CD8-positive, alpha-beta memory T cell (primary cell): ENCODE measurements around the gene WDR76. TPM values are rescaled to one million over a fixed set of nuclear protein-coding genes. Genes with fewer than 3 reads are reported as not detected.

Experiments used
- CTCF ChIA-PET: fragments of 350-600 bp; sonication (Branson Sonifier 250); formaldehyde crosslinking; loops from one replicate; lab custom pipeline; 2021; ENCODE audit warnings: antibody characterized with exemption; lab: Charles Lee
- POLR2A ChIA-PET: fragments of 350-600 bp; sonication (Branson Sonifier 250); formaldehyde crosslinking; loops from one replicate; lab custom pipeline; 2021; ENCODE audit warnings: antibody characterized with exemption; lab: Charles Lee
- DNase-seq, 5 donors: peaks; one replicate each; pipeline versions ENCODE4 v3.0.0 to v3.0.0-alpha.2; 2020 to 2022; ENCODE audit warnings: mixed read lengths in 1 of 5
- H3K27ac ChIP-seq: one replicate; pipeline ENCODE4 v1.7.0; 2013; ENCODE audit warnings: low read depth, mild to moderate bottlenecking, low read length, moderate library complexity
- H3K27me3 ChIP-seq: 2 replicates; pipeline ENCODE4 v1.7.0; 2013; ENCODE audit warnings: low read length, mild to moderate bottlenecking; ENCODE audit not compliant: insufficient read depth, poor library complexity, severe bottlenecking
- H3K36me3 ChIP-seq: 2 replicates; pipeline ENCODE4 v1.7.0; 2013; ENCODE audit warnings: mild to moderate bottlenecking, low read length, moderate library complexity; ENCODE audit not compliant: insufficient read depth
- H3K4me1 ChIP-seq: 2 replicates; pipeline ENCODE4 v1.7.0; 2013; ENCODE audit warnings: mild to moderate bottlenecking, low read length, moderate library complexity; ENCODE audit not compliant: insufficient read depth
- H3K4me3 ChIP-seq: 2 replicates; pipeline ENCODE4 v1.7.0; 2013; ENCODE audit warnings: mild to moderate bottlenecking, low read length
- H3K9me3 ChIP-seq: 2 replicates; pipeline ENCODE4 v1.7.0; 2013; ENCODE audit warnings: mild to moderate bottlenecking, low read length
- H3K27ac Mint-ChIP-seq, 8 donors: one replicate each; pipeline ENCODE4 v1.8.0; 2020 to 2021; ENCODE audit warnings: mixed read lengths in 8 of 8, mild to moderate bottlenecking in 6 of 8, inconsistent platforms in 3 of 8, moderate library complexity in 3 of 8
- H3K27me3 Mint-ChIP-seq, 2 donors: one replicate each; pipeline ENCODE4 v1.8.0; 2020 to 2021; ENCODE audit warnings: mixed read lengths in 2 of 2, mild to moderate bottlenecking in 1 of 2, moderate library complexity in 1 of 2
- H3K36me3 Mint-ChIP-seq, 3 donors: one replicate each; pipeline ENCODE4 v1.8.0; 2020 to 2021; ENCODE audit warnings: mixed read lengths in 3 of 3, inconsistent platforms in 1 of 3, mild to moderate bottlenecking in 1 of 3
- H3K4me1 Mint-ChIP-seq, 3 donors: one replicate each; pipeline ENCODE4 v1.8.0; 2020 to 2021; ENCODE audit warnings: mixed read lengths in 3 of 3, inconsistent platforms in 1 of 3, mild to moderate bottlenecking in 1 of 3
- H3K4me3 Mint-ChIP-seq, 7 donors: one replicate each; pipeline ENCODE4 v1.8.0; 2020 to 2021; ENCODE audit warnings: mixed read lengths in 7 of 7, mild to moderate bottlenecking in 6 of 7, moderate library complexity in 4 of 7, inconsistent platforms in 2 of 7
- H3K9me3 Mint-ChIP-seq, 5 donors: one replicate each; pipeline ENCODE4 v1.8.0; 2020 to 2022; ENCODE audit warnings: mixed read lengths in 5 of 5, mild to moderate bottlenecking in 3 of 5, moderate library complexity in 2 of 5, inconsistent platforms in 1 of 5
- polyA plus RNA-seq: library from polyadenylated mRNA; unstranded; fragments of 300-500 nt; fragmentation: Illumina TruSeq; gene quantifications from one replicate; pipeline ENCODE4 v1.2.3, GENCODE V29; 2021
- total RNA-seq, 2 experiments: library from RNA; stranded (reverse); gene quantifications; one replicate each; pipeline ENCODE4 v1.2.3, GENCODE V29; 2021

Gene WDR76
- total RNA-seq (10 to 100 TPM; 71.4 to 75.6 TPM), polyA plus RNA-seq (7.5 TPM)

GRCh38 chr15:43826508-43827341, at the start of gene WDR76:
Gene WDR76, plus strand, starts transcription at chr15:43827002. Its CDS starts 31 bp downstream, at chr15:43827033.
- Mint-ChIP-seq H3K4me3 (peak within 1 kb of the TSS; percentile 83 to 95 (median 88)), H3K9me3 (no peaks in the 10 kb centered on the region), H3K27me3 (no peaks in the 10 kb centered on the region), H3K4me1 (peaks cover 43 to 72% (median 56%) of the 10 kb centered on the region in 3 donors), H3K36me3 (peaks cover 0 to 15% (median under 1%) of the 10 kb centered on the region in 3 donors), H3K27ac (peak within 1 kb of the TSS; percentile 90 to 99 (median 93))
- Histone ChIP-seq H3K4me1 (peaks cover 49% of the 10 kb centered on the region), H3K9me3 (no peaks in the 10 kb centered on the region), H3K27ac (peak within 1 kb of the TSS; percentile 57), H3K36me3 (no peaks in the 10 kb centered on the region), H3K4me3 (peak within 1 kb of the TSS; percentile 76), H3K27me3 (no peaks in the 10 kb centered on the region)
- ChIA-PET CTCF (no interaction called here), POLR2A (interaction anchor here (0.5 kb wide), 1 partner anchor 14 kb away, joined by 8 read pairs; no protein-coding TSS in a partner anchor)
- peak; percentile 60 to 78 (median 65) for DNase-seq

GRCh38 chr15:43777267-43777914, 49.4 kb upstream of the WDR76 start:
- DNase-seq, result peak; percentile 79 to 89 (median 85)
- Mint-ChIP-seq H3K4me3 (peak overlapping the region; percentile 89 to 97 (median 94)), H3K9me3 (no peaks in the 10 kb centered on the region), H3K27me3 (no peaks in the 10 kb centered on the region), H3K36me3 (peaks cover 0 to 15% (median 0%) of the 10 kb centered on the region in 3 donors), H3K4me1 (peaks cover 18 to 25% (median 18%) of the 10 kb centered on the region in 3 donors), H3K27ac (peak overlapping the region; percentile 83 to 96 (median 92))
- Histone ChIP-seq H3K27me3 (no peaks in the 10 kb centered on the region), H3K4me3 (peak overlapping the region; percentile 62), H3K36me3 (no peaks in the 10 kb centered on the region), H3K4me1 (peaks cover 16% of the 10 kb centered on the region), H3K9me3 (no peaks in the 10 kb centered on the region), H3K27ac (peak overlapping the region; percentile 49)
- POLR2A ChIA-PET, result interaction anchor here (0.5 to 3.1 kb wide), 8 partner anchors 14 to 47 kb away, joined by 3 to 24 read pairs (median 7); partner anchors contain the start of genes HYPK, MFAP1, PDIA3 and SERF2
- CTCF ChIA-PET, result interaction anchor here (1.0 to 2.1 kb wide), 14 partner anchors 9 to 267 kb away, joined by 3 to 16 read pairs (median 5); partner anchors contain the start of genes PDIA3, SERF2 and SERINC4

- Mint-ChIP-seq H3K4me3 (peak overlapping the region in 4 of 7 donors; percentile 17 to 35 (median 22)), H3K4me1 (peaks cover 18 to 25% (median 18%) of the 10 kb centered on the region in 3 donors), H3K27me3 (no peaks in the 10 kb centered on the region), H3K36me3 (peaks cover 0 to 5% (median 0%) of the 10 kb centered on the region in 3 donors), H3K27ac (peak overlapping the region in 3 of 8 donors; percentile 49 to 80 (median 67)), H3K9me3 (no peaks in the 10 kb centered on the region)
- ChIA-PET POLR2A (interaction anchor here (3.1 kb wide), 1 partner anchor 22 kb away, joined by 18 read pairs; the partner anchor contains the start of genes HYPK and SERINC4), CTCF (interaction anchor here (1.1 to 1.6 kb wide), 2 partner anchors 9 to 10 kb away, joined by 4 to 11 read pairs; no protein-coding TSS in a partner anchor)
- H3K4me3 ChIP-seq, result no peak overlapping the region
- no peaks in the 10 kb centered on the region for H3K9me3 ChIP-seq
- no peaks in the 10 kb centered on the region for H3K36me3 ChIP-seq
- DNase-seq, result no peak
- H3K27me3 ChIP-seq, result no peaks in the 10 kb centered on the region
- no peak overlapping the region for H3K27ac ChIP-seq
- H3K4me1 ChIP-seq, result peaks cover 16% of the 10 kb centered on the region
Measured at GRCh38 chr15:43779016-43779415, 47.8 kb upstream of the WDR76 start.

- no peaks in the 10 kb centered on the region for H3K9me3 ChIP-seq
- CTCF ChIA-PET, result interaction anchor here (2.2 to 2.8 kb wide), 2 partner anchors 11 to 12 kb away, joined by 11 read pairs; partner anchors contain the start of gene ELL3
- no peaks in the 10 kb centered on the region for H3K27me3 Mint-ChIP-seq
- no peak overlapping the region for H3K27ac ChIP-seq
- H3K27me3 ChIP-seq, result no peaks in the 10 kb centered on the region
- peaks cover 14% of the 10 kb centered on the region for H3K36me3 ChIP-seq
- H3K4me3 Mint-ChIP-seq, result peak overlapping the region in 2 of 7 donors; percentile 1 to 12
- peaks cover 21 to 28% (median 21%) of the 10 kb centered on the region in 3 donors for H3K4me1 Mint-ChIP-seq
- H3K4me3 ChIP-seq, result no peak overlapping the region
- H3K9me3 Mint-ChIP-seq, result no peaks in the 10 kb centered on the region
- DNase-seq, result no peak
- POLR2A ChIA-PET, result interaction anchor here (0.7 to 4.6 kb wide), 2 partner anchors 13 to 1405 kb away, joined by 5 to 24 read pairs; partner anchors contain the start of gene ELL3
- peaks cover 21% of the 10 kb centered on the region for H3K4me1 ChIP-seq
- peaks cover 4 to 27% (median 6%) of the 10 kb centered on the region in 3 donors for H3K36me3 Mint-ChIP-seq
- H3K27ac Mint-ChIP-seq, result peak overlapping the region in 2 of 8 donors; percentile 18 to 27
Measured at GRCh38 chr15:43789409-43789808, 37.4 kb upstream of the WDR76 start.

GRCh38 chr15:43791993-43792760, 34.6 kb upstream of the WDR76 start, which contains the start of gene SERF2:
Gene SERF2, plus strand, starts transcription at chr15:43792320. Its CDS starts 57 bp downstream, at chr15:43792377.
- Histone ChIP-seq H3K4me3 (peak within 1 kb of the TSS; percentile 97), H3K4me1 (peaks cover 33% of the 10 kb centered on the region), H3K36me3 (peaks cover 29% of the 10 kb centered on the region), H3K27me3 (no peaks in the 10 kb centered on the region), H3K9me3 (no peaks in the 10 kb centered on the region), H3K27ac (peak within 1 kb of the TSS; percentile 97)
- Mint-ChIP-seq H3K27ac (peak within 1 kb of the TSS; percentile 96 to 100 (median 98)), H3K36me3 (peaks cover 4 to 55% (median 11%) of the 10 kb centered on the region in 3 donors), H3K27me3 (no peaks in the 10 kb centered on the region), H3K4me1 (peaks cover 40 to 55% (median 47%) of the 10 kb centered on the region in 3 donors), H3K4me3 (peak within 1 kb of the TSS; percentile 95 to 98 (median 97)), H3K9me3 (no peaks in the 10 kb centered on the region)
- ChIA-PET CTCF (interaction anchor here (1.0 to 2.9 kb wide), 4 partner anchors 9 to 23 kb away, joined by 5 to 16 read pairs (median 6); partner anchors contain the start of genes ELL3, HYPK and SERINC4), POLR2A (interaction anchor here (0.6 to 4.6 kb wide), 4 partner anchors 8 to 1900 kb away, joined by 4 to 24 read pairs (median 7); partner anchors contain the start of genes ELL3, HYPK, MFAP1 and SERINC4)
- peak; percentile 98 to 100 (median 99) for DNase-seq

GRCh38 chr15:43792761-43793476, 33.9 kb upstream of the WDR76 start:
- H3K4me3 Mint-ChIP-seq, result peak overlapping the region; percentile 95 to 98 (median 97)
- Histone ChIP-seq H3K4me3 (peak overlapping the region; percentile 97), H3K9me3 (no peaks in the 10 kb centered on the region), H3K4me1 (peaks cover 33% of the 10 kb centered on the region), H3K36me3 (peaks cover 29% of the 10 kb centered on the region), H3K27ac (peak overlapping the region; percentile 97), H3K27me3 (no peaks in the 10 kb centered on the region)
- peak in 3 of 5 donors; percentile 18 to 27 (median 19) for DNase-seq
- POLR2A ChIA-PET, result interaction anchor here (0.5 to 4.6 kb wide), 4 partner anchors 7 to 31 kb away, joined by 4 to 24 read pairs (median 6); partner anchors contain the start of genes ELL3, HYPK, MFAP1 and SERINC4
- H3K27me3 Mint-ChIP-seq, result no peaks in the 10 kb centered on the region
- no peaks in the 10 kb centered on the region for H3K9me3 Mint-ChIP-seq
- CTCF ChIA-PET, result interaction anchor here (1.0 to 2.9 kb wide), 4 partner anchors 8 to 32 kb away, joined by 3 to 8 read pairs (median 5); partner anchors contain the start of genes ELL3, HYPK, MFAP1 and SERINC4
- H3K27ac Mint-ChIP-seq, result peak overlapping the region; percentile 96 to 100 (median 98)
- H3K36me3 Mint-ChIP-seq, result peaks cover 4 to 59% (median 11%) of the 10 kb centered on the region in 3 donors
- H3K4me1 Mint-ChIP-seq, result peaks cover 40 to 59% (median 47%) of the 10 kb centered on the region in 3 donors
